ENCODE measurements around the gene NDUFS5.
"Not testable (repeated sequence)": the region's sequence is repeated elsewhere in the genome, so short reads cannot be mapped to it uniquely, and the experiment has no call there.

Gene NDUFS5

DNA sequence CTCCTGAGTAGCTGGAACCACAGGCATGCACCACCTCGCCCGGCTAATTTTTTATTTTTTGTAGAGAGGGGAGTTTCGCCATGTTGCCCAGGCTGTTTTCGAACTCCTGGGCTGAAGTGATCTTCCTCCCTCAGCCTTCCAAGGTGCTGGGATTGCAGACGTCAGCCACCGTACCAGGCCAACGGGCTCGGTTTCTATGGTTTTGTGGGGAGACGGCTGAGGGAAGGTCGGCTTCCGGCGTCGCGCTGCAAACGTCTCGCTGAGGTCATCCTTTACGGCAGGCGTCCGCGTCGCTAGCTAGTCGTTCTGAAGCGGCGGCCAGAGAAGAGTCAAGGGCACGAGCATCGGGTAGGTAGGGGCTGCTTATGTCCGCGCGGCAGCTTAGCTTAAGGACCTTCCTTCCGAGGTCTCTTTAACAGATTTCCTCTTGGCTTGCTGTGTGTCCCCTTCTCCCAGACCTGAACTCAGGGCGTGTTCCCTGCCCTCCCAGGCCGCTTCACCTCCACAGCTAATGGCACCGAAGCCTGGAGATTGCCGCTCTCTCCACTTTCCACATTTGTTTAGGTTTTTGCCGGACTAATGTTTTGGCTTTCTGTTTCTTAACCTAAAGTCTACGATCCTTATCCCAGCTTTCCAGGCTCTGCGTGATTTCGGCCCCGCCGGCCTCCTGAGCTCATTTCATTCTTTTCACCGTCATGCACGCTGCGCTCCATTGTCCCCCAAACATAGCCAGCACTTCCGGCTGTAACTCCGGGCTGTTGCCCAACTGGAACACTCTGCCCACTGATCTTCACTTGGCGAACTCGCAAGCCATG is at the start of gene NDUFS5:
Gene NDUFS5 (plus strand): TSS at position 300 of the 815 bp plus-strand sequence. CDS start 2,375 bp downstream, outside the sequence.
- peak; percentile 82 to 90 for DNase-seq

DNA sequence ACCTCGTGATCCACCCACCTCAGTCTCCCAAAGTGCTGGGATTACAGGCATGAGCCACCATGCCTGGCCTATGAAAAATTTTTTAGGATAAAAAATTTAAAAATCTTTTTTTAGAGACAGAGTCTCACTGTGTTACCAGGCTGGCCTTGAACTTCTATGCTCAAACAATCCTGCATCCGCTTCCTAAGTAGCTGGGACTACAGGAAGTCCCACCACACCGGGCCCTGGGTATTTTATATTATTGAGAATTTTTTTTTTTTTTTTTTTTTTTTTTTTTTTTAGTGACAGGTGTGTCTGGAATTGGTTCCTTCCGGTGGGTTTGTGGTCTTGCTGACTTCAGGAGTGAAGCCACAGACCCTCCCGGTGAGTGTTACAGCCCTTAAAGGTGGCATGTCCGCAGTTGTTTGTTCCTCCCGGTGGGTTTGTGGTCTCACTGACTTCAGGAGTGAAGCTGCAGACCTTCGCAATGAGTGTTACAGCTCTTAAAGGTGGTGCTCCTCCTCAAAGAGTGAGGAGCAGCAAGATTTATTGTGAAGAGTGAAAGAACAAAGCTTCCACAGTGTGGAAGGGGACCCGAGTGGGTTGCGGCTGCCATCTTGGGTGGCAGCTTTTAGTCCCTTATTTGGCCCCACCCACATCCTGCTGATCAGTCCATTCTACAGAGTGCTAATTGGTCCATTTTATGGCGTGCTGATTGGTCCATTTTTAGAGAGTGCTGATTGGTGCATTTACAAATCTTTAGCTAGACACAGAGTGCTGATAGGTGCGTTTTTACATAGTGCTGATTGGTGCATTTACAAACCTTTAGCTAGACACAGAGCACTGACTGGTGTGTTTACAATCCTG is 48.5 kb upstream of the NDUFS5 start:
- not testable (repeated sequence) for DNase-seq

DNA sequence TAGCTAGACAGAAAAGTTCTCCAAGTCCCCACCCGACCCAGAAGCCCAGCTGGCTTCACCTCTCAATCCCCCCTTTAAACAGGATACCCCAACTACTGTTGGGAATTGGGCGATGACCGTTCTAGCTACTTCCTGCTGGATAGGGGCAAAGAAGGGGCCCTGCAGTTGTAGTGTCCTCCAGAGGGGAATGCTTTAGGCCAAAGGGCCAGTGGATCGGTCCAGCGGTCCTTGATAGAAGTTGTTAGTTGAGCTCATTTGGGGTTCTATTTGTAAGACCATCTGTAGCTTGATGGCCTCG is 48.0 kb upstream of the NDUFS5 start:
- not testable (repeated sequence) for DNase-seq

- not testable (repeated sequence) for DNase-seq
These were observed 46.8 kb upstream of the NDUFS5 start for GRCh38 chr1:38979380-38979779.

- DNase-seq = no peak
These were observed 36.2 kb upstream of the NDUFS5 start for GRCh38 chr1:38989979-38990378.

GRCh38 chr1:38990386-38990737 is 35.8 kb upstream of the NDUFS5 start:
- no peak for DNase-seq

DNA sequence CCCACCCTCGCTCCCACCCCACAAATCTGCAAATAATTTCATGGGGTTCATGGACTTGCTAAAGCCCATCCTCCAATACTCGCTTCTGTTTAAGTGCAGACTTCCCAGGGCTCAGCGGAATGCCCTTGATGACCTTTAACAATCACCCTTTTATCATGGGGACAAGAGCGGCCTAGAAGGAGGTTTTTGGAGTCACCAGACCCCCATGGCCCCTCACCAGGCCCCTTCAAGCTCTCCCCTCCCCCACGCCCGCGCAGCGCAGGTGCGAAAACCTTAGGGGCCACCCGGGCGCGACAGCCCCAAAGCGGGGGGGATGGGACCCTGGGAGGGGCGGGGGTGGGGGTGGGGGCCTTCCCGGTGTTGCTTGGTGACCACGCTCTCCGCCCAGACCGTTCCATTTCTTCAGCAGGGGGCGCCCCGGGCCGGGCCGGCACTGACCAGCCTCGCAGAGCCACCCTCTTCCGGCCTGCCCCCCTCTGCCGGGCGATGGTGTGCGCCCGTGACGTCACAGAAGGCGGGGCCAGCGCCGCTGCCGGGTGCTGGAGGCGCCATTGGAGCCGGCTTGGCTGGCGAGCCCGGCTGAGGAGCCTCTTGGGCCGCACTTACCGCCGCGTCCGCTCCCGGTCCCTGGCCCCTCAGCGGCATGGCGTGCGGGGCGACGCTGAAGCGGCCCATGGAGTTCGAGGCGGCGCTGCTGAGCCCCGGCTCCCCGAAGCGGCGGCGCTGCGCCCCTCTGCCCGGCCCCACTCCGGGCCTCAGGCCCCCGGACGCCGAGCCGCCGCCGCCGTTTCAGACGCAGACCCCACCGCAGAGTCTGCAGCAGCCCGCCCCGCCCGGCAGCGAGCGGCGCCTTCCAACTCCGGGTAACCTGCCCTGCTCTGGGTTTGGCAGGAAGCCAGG is 35.2 kb upstream of the NDUFS5 start, which contains the start of gene AKIRIN1:
Gene AKIRIN1 (plus strand): TSS at position 539 of the 900 bp plus-strand sequence. CDS start 105 bp downstream, at position 644.
- peak; percentile 95 to 99 for DNase-seq

GRCh38 chr1:38991638-38992411 is 34.3 kb upstream of the NDUFS5 start:
- DNase-seq = peak in 1 of 2 donors; percentile 48

DNA sequence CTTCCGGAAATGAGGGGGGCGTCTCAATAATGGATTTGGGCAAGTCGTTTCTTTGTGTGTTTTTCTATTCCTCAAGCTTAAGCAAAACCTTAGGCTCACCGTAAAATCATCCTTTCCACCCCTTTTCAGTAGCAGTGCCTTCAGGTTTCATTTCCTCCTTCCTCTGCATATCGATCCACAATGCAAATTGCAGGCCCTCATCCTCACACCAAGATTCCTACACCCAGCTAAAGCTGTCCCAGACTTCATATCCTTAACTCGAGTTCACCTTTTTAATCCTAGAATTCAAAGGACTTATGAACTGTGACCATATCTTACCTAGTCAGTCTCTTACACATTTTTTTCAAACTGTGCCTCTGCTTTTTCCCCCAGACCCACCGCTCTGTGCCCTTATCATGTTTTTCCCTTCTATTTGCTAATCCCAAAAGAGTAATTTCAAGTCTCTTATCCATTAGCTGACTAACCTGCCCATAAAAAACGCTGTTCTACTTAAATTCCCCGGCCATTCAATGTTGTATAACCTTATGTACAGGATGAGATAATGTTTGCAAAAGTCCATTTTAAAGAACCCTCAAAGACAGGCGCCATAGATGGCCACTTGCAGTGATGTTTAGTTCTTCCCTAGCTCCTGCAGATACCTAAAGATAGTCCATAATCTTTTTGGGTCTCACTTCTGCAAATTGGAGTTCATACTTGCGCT is 33.6 kb upstream of the NDUFS5 start:
- no peak for DNase-seq

DNA sequence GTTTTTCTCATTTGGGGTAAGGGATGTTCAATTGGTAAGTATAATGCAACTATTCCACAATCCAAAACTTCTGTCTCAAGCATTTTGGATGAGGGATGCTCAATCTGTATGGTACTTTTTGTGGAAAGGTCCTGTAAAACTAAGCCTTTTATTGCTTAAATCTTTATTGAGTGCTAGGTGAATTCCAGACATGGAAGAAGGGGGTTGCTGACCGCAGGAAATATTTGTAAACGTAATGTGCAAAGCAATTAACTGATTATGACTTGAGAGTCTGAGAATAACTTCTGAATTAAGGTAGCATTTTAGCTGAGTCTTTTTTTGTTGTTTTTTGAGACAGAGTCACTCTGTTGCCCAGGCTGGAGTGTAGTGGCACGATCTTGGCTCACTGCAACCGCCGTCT is 32.0 kb upstream of the NDUFS5 start:
- no peak for DNase-seq

GRCh38 chr1:38997034-38997900 is 28.9 kb upstream of the NDUFS5 start:
- DNase-seq = peak in 1 of 2 donors; percentile 53

- no peak for DNase-seq
These were observed 28.3 kb upstream of the NDUFS5 start for GRCh38 chr1:38997901-38998190.

DNA sequence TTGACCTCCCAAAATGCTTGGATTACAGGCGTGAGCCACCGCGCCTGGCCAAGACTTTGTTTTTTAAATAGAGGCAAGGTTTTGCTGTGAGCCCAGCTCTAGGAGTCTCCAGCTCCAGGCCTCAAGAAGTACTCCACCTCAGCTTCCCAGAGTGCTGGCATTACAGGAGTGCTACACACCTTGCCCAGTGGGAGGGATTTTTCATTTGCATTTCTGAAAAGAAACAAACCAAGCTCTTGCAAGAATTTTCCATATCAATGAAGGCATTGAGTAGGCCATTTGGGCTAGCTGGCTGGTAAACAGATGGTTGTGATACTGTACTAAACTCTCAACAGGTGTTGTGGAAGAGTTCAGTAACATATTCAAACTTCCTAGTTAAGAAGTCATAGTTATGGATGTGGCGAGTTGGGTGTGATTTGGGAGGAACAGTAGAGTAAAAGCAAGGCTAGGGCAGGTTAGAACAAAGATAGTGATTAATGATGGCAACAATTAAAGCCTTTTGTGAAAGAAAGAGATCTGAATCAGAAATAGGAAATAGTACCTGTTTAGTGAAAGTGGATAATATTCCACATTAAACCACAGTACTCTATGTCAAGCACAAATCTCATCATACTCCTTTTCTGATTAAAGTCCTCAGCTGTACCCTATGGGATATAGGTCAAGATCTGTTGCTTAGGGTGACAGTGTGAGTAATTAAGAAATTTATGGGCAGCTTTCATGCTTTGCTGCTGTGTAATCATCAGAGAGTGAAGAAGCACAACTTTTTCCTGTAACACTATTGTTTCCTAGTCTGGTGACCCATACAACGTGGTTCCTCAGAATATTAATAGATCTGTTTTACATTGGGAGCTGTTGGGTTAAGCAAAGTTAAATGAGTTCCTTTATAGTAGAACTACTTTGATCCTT is 24.4 kb upstream of the NDUFS5 start:
- DNase-seq = no peak

DNA sequence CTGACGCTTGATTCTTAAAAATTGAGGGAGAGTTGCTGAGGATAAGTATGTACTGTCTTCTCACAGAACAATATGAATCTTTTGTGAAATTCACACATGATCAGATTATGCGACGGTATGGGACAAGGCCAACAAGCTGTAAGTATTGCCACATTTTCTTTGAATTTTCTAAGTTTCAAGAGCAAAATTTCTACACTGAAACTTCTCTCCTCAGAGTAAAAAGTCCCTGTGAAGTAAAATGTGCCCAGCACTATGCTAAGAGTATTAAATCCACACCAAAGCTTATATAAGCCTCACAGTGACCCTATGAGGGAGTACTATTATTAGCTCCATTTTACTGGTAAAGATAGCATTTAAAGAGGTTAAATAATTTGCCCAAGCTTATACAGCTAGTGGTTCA is 22.9 kb upstream of the NDUFS5 start:
- DNase-seq = no peak

- no peak for DNase-seq
These were observed 22.4 kb upstream of the NDUFS5 start for GRCh38 chr1:39003794-39004193.

- DNase-seq = no peak
These were observed 19.9 kb upstream of the NDUFS5 start for GRCh38 chr1:39006287-39006686.

GRCh38 chr1:39006726-39007645 is 19.2 kb upstream of the NDUFS5 start:
- DNase-seq = no peak

- DNase-seq = not testable (repeated sequence)
These were observed 11.2 kb upstream of the NDUFS5 start for GRCh38 chr1:39014956-39015355.

Data from hippocampal formation (tissue), 2 donors.